HG03521 (cell line): ENCODE measurements around the gene CHKB.

Experiments
- ATAC-seq: cut with Tn5 transposase; IDR thresholded peaks from one replicate; pipeline ENCODE4 v1.9.1; 2021; ENCODE audit warnings: mild to moderate bottlenecking, moderate library complexity; ENCODE audit not compliant: unreplicated experiment

The CHKB gene

DNA sequence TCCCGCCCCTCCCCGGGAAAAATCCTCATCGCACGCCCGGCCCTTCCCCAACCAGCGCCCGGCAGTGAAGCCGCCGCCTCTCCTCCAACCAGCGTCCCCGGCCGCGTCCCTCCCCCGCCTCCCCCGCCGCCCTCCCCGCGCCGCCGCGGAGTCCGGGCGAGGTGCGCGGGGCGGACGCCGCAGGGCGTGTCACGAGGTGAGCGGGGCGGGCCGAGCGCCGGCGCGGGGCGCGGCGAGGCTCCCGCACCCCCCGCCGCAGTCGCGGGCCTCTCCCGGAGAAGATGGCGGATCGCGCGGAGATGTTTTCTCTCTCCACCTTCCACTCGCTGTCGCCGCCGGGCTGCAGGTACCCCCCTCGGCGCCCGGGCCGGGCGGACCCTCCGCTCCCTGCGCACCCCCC, 17.9 kb upstream of the CHKB start, which contains the start of gene MAPK8IP2:
Gene MAPK8IP2 (plus strand): TSS at position 256 of the 400 bp plus-strand sequence. CDS start 26 bp downstream, at position 282.
- no peak for ATAC-seq

DNA sequence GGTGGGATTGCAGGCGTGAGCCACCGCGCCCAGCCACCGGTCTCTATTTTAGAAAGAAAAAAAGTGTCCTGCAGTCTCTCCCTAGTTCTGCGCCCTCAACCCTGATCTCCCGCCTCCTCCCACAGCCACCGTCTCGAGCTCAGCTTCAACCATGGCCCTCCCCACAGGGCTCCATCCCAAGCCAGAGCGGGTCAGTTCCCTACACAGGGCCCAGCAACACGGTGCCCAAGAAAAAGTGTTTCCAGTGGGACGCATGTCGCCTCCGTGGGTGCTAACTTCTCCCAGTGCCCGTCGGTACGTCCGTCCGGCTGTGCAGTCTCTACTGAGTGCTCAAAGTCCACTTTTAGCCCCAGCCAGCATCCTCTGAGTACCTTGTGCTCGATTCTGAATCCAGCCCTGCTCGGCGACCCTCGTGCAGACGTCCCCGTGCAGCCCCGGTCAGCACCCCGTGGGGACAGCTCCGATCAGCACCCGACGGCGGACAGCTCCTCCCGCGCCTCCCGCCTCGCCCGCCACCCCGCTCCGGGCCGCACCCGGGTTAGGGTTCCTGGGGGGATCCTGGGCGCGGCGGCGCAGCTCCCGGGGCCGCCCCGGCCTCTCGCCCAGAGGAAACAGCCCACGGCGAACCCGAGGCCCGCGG, 17.3 kb upstream of the CHKB start:
- no peak for ATAC-seq

DNA sequence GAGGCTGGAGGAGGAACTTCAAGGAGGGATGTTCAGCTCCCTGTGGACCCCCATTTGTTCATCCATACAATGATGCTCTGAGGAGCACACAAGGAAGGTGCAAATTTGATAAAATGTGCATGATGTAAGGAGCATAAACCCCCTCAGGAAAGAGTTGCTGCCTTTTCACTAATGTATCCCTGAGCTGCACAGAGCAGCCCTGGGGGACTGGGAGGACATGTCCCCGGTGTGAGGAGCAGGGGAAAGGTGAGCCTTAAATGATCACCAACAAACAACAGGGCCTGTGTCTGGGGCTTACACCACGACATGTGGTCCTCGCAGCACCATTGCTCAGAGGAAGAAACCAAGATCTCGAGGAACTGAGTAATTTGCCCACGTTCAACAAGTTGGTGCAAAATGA, 14.4 kb upstream of the CHKB start:
- no peak for ATAC-seq

DNA sequence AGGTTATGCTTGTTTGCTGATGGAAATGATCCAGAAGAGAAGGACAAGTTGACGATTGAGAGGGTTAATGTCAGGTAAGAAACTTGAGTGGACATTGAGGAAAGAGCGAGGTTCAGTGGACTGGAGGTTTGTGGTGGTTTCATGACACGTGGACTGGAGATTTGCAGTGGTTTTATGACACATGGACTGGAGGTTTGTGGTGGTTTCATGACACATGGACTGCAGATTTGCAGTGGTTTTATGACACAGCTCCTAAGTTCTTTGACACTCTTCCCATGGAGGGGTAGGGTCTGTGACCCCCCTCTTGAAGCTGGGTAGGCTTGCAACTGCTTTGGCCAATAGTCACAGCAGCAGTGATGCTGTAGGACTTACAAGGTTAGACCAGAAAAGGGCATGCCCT, 12.5 kb upstream of the CHKB start:
- no peak for ATAC-seq

DNA sequence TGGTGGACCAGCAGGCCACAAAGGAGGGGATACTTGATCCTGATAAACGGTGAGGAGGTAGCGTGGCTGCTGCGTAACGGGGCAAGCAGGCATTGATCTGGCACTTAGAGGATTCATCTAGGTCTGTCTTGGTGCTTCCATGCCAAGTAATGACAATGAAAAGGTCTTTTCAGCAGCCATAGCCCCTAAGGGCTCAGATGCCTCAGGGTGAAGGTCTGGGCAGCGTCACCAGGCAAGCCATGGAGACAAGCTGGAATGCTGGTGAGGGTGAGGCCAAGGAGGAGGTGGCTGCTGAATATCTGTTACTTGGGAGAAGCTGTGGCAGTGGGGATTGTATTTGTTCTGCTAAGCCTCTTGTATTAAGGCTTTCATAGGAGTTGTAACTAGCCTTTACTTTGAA, 4.8 kb upstream of the CHKB start:
- no peak for ATAC-seq

DNA sequence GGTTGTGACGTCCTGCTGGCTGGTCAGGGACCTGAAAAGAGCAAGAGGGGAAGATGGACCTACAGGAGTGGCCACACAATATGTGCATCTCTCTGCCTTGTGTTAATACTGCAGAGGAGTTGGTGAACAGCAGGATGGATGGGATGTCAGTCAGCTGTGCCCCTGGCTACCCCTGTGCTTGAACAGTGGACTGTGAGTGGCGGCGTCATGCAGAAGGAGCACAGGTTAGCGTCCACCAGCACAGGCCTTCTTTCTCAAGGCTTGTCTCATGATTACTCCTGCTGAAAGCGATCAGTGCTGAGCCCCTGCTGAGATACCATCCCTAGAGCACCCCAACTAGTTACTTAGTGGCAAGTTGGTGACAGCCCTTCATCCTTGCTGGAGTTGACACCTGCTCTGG, 3.8 kb upstream of the CHKB start:
- no peak for ATAC-seq

DNA sequence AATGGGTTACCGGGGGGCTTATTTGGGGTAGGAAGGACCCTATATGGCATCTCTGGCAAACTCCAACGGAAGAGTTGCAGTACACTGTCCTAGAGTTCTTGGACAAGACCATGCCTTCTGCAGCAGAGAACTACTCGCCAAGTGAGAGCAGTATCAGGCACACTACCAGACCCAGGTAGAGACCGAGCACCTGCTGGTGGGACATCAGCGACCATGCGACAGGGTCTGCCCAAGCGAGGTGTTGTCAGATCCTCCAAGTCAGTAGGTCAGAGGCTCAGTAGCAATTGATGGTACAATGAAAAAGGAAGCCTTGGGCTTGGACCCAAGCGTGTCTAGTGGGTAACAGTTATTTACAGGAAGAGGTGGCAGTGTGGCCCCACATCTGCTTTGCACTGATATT, 3.1 kb upstream of the CHKB start:
- ATAC-seq: no peak

DNA sequence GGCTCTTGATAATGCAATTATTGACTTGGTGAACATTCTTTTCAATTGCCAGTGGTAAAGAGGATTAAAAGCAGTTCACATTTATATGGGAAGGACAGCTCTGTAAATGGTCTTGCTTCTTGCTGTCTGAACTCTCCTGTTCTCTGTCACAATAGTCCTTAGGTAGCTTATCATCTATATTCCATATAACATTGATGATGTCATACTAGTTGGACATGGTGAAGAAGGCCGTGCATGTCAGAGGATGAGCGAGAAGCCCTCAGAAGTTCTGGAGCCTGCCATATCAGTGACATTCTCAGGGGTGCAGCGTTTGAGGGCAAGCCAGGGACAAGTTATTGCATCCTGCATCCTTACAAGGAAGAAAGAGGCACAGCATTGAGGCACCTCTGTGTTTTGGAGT, 2.6 kb upstream of the CHKB start:
- no peak for ATAC-seq

DNA sequence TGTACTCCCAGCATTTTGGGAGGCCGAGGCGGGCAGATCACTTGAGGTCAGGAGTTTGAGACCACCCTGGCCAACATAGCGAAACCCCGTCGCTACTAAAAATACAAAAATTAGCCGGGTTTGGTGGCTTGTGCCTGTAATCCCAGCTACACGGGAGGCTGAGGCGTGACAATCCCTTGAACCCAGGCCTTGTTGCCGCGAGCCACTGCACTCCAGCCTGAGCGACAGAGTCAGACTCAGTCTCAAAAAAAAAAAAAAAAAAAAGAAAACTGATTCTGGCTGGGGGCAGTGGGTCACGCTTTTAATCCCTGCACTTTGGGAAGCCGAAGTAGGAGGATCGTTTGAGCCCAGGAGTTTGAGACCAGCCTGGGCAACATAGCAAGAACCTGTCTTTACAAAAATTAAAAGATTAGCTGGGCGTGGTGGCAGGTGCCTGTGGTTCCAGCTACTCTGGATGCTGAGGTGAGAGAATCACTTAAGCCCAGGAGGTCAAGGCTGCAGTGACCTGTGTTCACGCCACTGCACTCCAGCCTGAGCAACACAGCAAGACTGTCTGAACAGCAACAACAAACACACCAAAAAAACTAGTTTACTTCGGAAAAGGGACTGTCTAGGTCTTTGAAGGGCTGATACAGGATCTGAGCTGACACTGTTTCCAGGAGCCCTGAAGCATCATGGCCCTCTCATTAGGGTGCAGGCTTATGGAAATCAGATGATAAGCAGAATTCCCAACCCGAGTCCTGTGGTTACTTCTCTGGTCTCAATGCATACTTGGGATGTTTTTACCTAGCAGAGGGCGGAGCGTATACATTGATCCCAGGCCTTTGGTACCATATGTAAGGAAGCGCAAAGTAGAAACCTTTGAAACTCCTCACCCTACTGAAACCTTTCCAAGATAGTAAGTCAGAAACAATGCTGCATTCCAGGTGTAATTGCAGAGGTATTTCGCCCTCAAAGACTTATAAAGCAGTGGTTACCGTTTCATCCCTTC, 1.8 kb upstream of the CHKB start:
- no peak for ATAC-seq

DNA sequence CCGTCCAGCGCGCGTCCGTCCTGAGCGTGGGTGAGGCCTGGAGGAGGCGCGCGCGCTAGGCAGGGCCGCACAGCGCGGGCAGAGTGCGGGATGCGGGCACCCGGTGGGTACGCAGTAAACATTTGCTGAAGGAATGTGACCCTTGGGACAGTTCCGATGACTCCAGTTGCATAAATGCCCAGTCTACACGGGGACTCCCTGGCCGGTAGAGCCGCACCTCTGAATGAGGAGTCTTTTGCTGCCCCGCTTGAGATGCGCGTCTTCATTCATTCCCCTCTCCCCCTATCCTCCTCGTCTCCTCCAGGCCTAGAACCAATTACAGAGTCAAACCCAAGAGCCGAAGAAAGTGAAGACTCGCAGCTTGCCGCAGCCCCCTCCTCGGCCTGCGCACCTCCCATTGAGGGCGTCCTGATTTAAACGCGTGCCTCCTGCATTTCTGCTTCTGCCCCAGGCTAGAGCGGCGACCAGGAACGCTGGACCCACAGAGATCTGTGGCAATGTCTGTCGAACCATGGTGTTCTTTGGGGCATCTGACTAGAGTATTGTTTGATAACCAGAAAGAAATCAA, 729 bp upstream of the CHKB start:
- peak; percentile 24 for ATAC-seq

DNA sequence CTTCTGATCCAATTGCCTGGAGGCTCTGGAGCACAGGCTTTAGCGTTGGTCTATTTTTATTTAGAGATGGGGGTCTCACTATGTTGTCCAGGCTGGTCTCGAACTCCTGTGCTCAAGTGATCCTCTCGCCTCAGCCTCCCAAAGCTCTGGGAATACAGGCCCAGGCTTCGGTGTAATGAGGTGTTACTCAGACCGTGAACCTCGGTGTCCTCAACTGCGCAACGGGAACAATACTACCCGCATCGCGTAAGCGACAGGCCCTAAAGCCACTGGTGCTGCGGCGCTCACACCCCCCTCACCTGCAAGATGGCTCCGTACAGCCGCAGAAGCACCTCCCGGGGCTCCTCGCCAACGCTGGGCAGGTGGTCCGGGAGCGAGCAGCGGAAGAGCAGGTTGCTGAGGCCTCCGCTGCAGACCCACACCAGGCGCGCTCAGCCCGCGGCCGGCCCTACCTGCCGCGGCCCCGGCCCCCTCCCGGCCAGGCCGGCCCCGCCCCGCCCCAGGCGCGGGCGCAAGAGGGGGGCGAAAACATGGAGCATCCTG, 628 bp downstream of the CHKB start:
- no peak for ATAC-seq

DNA sequence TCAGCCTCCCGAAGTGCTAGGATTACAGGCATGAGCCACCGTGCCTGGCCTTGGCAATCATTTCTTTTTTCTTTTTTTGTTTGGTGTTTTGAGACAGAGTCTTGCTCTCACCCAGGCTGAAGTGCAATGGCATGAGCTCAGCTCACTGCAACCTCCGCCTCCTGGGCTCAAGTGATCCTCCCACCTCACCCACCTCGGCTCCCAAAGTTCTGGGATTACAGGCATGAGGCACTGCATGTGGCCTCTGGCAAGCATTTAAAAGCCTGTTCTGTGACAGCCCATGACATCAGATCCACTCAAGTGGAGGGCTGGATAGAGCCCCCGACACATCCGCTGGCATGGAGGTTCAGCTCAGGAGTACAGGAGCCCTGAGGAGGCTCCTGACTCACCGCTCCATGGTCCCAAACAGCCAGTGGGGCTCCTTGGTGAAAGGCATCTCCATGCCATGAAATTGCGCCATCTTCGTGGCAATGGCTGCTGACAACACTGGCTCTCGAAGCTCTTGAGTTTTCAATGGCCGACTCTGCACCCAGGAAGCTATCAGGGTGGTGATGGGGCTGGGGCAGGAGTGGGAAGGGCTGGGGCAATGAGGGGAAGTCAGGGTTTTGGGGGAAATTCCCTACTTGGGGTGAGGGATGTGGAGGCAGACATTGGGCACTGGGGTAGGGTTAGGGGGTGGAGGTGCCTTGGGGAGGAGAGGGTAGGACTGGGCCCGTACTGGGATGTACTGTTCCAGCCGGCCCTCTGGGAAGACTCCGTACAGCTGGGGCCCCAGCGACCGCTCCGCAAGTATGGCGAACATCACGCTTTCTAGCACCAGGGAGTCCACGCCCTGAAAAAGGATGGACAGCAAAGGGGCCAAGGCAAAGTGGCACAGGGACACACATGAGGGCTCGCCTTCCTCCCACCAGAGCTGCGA, 1.4 kb downstream of the CHKB start:
- ATAC-seq: no peak

DNA sequence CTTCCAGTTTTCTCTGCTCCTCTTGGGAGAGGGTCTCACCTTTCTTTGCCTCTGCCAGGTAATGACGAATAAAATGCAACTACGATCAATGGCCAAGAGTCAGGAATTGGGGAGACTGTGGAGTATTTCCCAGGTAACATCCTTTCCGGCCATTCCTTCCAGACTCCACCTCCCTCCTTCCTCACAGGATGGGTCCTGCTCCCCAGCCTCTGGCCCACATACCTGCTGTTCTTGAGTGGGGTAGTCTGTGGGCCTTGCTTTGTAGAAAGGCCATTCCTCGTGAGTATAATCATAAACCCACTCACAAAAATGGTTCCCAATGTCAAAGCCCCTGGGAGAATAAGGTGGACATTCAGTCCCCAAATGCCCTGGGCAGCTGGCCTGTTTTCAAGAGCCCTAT, 2.9 kb downstream of the CHKB start:
- no peak for ATAC-seq

DNA sequence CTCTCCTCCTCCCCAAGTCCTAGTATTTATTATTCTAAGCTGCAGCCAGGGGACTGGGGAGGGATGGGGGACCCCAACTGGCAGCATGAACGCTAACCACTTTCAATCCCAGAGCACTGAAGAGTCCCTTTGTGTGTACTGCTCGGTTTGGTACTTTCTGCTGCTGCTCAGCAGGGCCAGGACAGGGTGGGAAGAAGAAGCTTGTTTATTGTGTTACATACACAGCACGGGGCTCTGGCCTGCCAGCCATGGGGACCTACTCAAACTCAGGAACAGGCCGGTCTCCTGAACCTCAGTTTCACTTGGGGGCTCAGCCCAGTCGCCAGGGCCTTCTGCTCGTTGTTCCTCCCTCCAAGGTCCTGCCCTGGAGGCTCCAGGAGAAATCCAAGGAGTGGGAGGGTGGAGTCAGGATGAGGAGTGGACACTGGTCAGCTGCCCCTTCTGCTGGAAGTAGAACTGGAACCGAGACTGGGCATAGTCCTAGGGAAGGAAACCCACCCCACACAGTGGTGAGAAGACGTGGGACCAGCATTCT, 3.8 kb downstream of the CHKB start:
- no peak for ATAC-seq

DNA sequence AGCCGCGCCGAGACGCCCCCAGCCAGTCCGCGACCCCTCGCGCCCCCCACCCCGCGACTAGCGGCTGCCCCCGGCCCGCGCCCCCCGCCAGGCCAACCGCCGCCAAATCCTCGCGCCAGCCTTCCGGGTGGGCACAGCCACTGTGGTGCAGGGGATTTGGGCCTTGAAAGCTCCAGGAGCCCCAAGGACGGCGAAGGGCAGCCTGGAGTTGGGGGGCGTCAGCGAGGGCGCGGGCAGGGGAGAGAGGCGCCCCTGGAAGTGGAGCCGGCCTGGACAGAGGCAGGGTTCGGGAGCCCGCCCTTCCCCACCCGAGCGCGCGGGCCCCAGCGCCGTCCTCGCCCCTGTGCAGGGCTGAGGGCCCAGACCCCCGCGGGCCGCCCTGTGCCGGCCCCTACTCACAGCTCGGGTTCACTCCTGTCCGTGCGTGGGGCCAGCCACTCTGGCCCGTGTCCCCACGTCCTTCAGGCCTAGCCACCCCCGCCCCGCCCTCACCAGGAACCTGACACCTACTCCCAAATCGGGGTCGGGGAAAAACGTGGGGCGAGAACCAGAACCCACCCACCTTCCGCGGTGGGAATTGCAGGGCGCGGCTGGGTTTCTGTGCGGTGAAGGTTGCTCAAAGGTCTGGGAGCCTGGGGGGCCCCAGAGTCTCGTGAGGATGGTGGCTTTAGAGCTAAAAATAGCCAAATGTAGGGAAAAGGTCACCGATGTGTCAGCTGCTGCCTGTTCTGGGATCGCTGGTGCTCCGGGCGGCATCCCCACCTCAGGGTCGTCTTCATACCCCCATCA, 4.5 kb downstream of the CHKB start, which contains the start of gene CPT1B:
Gene CPT1B (minus strand): TSS at position 441 of the 789 bp plus-strand sequence. CDS start 512 bp downstream, outside the sequence.
- no peak for ATAC-seq

DNA sequence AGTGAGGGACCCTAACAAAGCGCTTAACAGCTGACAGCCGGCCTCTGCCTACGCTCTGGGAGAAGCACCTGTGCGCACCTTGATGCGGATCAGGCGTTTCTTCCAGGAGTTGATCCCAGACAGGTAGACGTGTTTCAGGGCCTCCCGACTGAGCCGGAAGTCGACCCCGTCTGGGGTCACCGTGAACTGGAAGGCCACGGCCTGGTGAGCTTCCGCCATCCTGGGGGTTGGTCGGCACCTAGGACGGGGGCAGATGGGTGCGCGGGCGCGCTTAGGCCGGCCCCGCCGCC, 5.0 kb downstream of the CHKB start:
- ATAC-seq: no peak

DNA sequence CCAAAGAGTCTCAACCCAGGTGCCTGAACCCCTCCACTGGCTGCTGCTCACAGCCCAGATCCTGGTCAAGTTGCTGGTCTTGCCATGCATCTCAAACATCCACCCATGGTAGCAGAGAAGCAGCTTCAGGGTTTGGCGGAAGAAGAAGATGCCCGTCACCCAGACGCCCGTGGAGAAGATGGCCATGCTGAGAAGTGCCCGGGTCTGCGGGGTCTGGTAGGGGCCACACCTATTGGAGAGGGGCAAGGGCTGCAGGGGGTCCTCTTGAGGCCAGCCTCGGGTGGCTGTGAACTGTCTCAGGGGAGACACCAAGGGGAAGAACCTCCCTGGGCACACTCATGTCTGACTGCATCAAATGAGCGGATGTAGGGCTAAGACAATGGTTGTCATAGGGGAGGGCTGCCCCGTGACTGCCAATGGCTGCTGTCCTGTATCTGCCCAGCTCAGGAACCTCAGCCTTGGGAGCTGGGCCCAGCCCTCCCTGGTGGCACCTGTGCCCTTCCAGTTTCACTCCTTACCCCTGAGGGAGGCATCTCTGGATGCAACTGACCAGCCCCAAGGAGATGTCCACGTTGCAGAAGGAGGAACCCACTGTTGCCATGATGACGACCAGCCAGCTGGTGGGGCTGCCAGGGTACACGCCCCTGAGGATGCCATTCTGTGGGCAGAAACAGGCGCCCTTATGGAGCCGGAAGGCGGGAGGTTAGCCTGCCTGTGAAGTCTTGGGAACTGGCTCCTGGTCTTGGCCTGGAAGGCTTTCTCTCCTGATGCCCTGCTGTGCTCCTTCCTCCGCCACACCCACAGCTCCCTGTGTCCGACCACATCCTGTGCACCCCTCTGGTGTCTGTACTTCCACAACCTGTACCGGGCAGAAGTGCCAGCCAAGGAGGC, 5.6 kb downstream of the CHKB start:
- no peak for ATAC-seq

DNA sequence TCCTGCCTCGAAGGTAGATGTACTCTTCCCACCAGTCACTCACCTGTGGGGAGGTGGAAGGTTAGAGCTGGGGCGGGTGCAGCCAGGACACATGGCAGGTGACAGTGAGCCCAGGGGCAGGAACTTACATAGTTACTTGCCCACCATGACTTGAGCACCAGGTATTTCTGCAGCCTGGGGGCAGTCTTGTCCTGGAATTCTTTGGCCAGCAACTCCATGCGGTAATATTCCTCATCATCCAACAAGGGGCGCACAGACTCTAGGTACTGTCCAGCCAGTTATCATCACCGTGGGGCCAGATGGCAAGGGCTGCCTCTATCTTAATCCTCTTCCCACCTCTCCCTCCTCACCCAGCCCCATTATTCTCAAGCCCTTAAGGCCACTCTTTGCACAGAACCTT, 6.6 kb downstream of the CHKB start:
- ATAC-seq: no peak
